Mesothelial cell of epicardium (in vitro differentiated cells): ENCODE data around the gene PARD3B. TPM values are rescaled to one million over a fixed set of nuclear protein-coding genes. Genes with fewer than 3 reads are reported as not detected.

ENCODE experiments used
- DNase-seq, 2 experiments: peaks; one replicate each; pipeline ENCODE4 v3.0.0; 2021; ENCODE audit warnings: low spot score in 2 of 2; ENCODE audit not compliant: unreplicated experiment in 2 of 2
- H3K27ac Mint-ChIP-seq: 2 replicates; pipeline ENCODE4 v1.8.0; 2021; ENCODE audit warnings: mixed read lengths
- H3K27me3 Mint-ChIP-seq: 2 replicates; pipeline ENCODE4 v1.8.0; 2021; ENCODE audit warnings: low read depth, mixed read lengths
- H3K36me3 Mint-ChIP-seq: 2 replicates; pipeline ENCODE4 v1.8.0; 2021; ENCODE audit warnings: mixed read lengths
- H3K4me1 Mint-ChIP-seq: 2 replicates; pipeline ENCODE4 v1.8.0; 2021; ENCODE audit warnings: mixed read lengths
- H3K4me3 Mint-ChIP-seq: 2 replicates; pipeline ENCODE4 v1.8.0; 2021; ENCODE audit warnings: mild to moderate bottlenecking, moderate library complexity, mixed read lengths
- H3K9me3 Mint-ChIP-seq: 2 replicates; pipeline ENCODE4 v1.8.0; 2021; ENCODE audit warnings: mixed read lengths
- CTCF ChIP-seq: fragments of 200-600 bp; sonication (generic); IDR thresholded peaks from one replicate; pipeline ENCODE4 v1.5.0; 2021; ENCODE audit warnings: antibody characterized with exemption; ENCODE audit not compliant: unreplicated experiment
- total RNA-seq: library from RNA; stranded (reverse); gene quantifications from 3 replicates; pipeline ENCODE4 v1.2.1, GENCODE V29; 2021

PARD3B gene
- total RNA-seq, 1 donor from 2014 or later = 23.4 TPM

- TF ChIP-seq CTCF = no peak
- no peak overlapping the region for H3K4me3 Mint-ChIP-seq
- no peak overlapping the region for H3K27ac Mint-ChIP-seq
- H3K9me3 Mint-ChIP-seq = no peaks in the 10 kb centered on the region
- DNase-seq = no peak
- H3K27me3 Mint-ChIP-seq = no peaks in the 10 kb centered on the region
- peaks cover 26% of the 10 kb centered on the region for H3K4me1 Mint-ChIP-seq
- H3K36me3 Mint-ChIP-seq = no peaks in the 10 kb centered on the region
Measured at GRCh38 chr2:205543262-205543843, 998.1 kb downstream of the PARD3B start.

GRCh38 chr2:205543937-205544702 lies 998.8 kb downstream of the PARD3B start:
- H3K4me1 Mint-ChIP-seq = peaks cover 26% of the 10 kb centered on the region

GRCh38 chr2:205545971-205546816 lies 1000.9 kb downstream of the PARD3B start:
- Mint-ChIP-seq H3K9me3 (no peaks in the 10 kb centered on the region), H3K27me3 (no peaks in the 10 kb centered on the region), H3K4me3 (no peak overlapping the region), H3K4me1 (peaks cover 26% of the 10 kb centered on the region), H3K27ac (peak overlapping the region; percentile 57), H3K36me3 (no peaks in the 10 kb centered on the region)
- no peak for DNase-seq
- no peak for TF ChIP-seq CTCF

More at GRCh38 chr2:205543937-205544702, 998.8 kb downstream of the PARD3B start:
- no peak for DNase-seq
- Mint-ChIP-seq H3K9me3 (no peaks in the 10 kb centered on the region), H3K27me3 (no peaks in the 10 kb centered on the region), H3K27ac (peak overlapping the region; percentile 64), H3K36me3 (no peaks in the 10 kb centered on the region), H3K4me3 (no peak overlapping the region)
- TF ChIP-seq CTCF = no peak

GRCh38 chr2:205555566-205556230 lies 1010.4 kb downstream of the PARD3B start:
- no peak overlapping the region for H3K27ac Mint-ChIP-seq
- no peaks in the 10 kb centered on the region for H3K9me3 Mint-ChIP-seq
- H3K4me3 Mint-ChIP-seq = no peak overlapping the region
- no peaks in the 10 kb centered on the region for H3K27me3 Mint-ChIP-seq
- TF ChIP-seq CTCF = no peak
- no peaks in the 10 kb centered on the region for H3K36me3 Mint-ChIP-seq
- H3K4me1 Mint-ChIP-seq = peaks cover 8% of the 10 kb centered on the region
- no peak for DNase-seq

GRCh38 chr2:205556357-205556756 lies 1011.1 kb downstream of the PARD3B start:
- H3K27ac Mint-ChIP-seq = no peak overlapping the region
- no peak for DNase-seq
- H3K4me1 Mint-ChIP-seq = peaks cover 8% of the 10 kb centered on the region
- no peaks in the 10 kb centered on the region for H3K36me3 Mint-ChIP-seq
- TF ChIP-seq CTCF = no peak
- no peaks in the 10 kb centered on the region for H3K9me3 Mint-ChIP-seq
- H3K4me3 Mint-ChIP-seq = no peak overlapping the region
- no peaks in the 10 kb centered on the region for H3K27me3 Mint-ChIP-seq
